HG02759 (cell line): ENCODE data around the gene COX5A.
A peak's percentile ranks its signal among the peaks of the same experiment; 100 is the strongest.
"Not testable (repeated sequence)": the region's sequence is repeated elsewhere in the genome, so short reads cannot be mapped to it uniquely, and the experiment has no call there.

Source experiments
- ATAC-seq: cut with Tn5 transposase; IDR thresholded peaks from one replicate; pipeline ENCODE4 v1.9.1; 2021; ENCODE audit warnings: mild to moderate bottlenecking, moderate library complexity; ENCODE audit not compliant: unreplicated experiment

COX5A gene

DNA sequence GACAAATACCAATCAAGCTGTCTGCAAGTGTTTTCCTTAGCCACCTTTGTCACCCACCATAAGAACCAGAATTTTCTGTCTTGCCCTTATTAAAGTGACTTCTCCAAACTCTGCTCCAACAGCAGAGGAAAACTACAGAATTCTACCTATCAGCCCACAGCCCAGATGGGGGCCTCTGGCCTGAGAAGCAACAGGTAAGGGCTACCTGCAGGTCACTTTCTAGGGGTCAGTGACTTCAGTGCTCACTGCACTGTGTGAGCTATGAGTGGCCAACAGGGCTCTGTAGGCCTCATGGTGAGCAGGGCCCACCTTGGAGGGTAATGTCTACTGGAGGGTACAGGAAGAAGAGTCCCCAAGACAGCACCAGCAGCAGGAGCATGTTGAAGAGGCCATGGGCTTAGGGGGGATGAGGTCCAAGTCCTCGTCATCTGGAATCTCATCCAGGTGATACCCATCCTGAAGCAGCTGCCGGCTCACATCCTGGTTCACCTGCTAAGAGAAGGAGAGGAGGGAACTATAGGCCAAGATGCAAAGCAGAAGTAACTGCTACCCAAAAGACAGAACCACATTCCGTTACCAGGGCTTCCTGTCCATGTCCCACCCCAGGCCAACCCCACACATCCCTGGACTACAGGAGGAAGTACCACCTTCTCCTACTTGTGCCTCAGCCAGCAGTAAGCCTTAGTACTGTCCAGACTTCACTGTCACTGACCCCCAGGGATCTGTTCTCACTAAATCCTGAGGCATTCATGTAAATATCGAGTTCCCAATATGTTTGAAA is 35.4 kb downstream of the COX5A start:
- no peak for ATAC-seq

- ATAC-seq: no peak
These were observed 36.2 kb downstream of the COX5A start for GRCh38 chr15:74901612-74902063.

DNA sequence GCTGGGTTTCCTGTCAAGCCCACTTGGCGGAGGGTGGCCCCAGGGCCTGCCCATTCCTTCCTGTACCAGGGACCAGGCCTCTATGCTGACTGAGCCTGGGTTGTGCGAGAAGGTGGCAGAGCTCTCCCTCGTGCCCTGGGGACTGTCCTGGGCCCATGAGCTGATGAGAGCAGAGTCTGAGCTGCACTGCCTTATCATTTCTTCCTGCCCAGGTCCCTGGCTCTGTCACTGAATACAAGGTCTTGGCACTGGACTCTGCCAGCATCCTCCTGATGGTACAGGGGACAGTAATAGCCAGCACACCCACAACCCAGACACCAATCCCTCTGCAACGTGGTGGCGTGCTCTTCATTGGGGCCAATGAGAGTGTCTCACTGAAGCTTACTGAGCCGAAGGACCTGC is 40.6 kb downstream of the COX5A start:
- no peak for ATAC-seq

GRCh38 chr15:74896316-74896715 is 41.6 kb downstream of the COX5A start:
- no peak for ATAC-seq

DNA sequence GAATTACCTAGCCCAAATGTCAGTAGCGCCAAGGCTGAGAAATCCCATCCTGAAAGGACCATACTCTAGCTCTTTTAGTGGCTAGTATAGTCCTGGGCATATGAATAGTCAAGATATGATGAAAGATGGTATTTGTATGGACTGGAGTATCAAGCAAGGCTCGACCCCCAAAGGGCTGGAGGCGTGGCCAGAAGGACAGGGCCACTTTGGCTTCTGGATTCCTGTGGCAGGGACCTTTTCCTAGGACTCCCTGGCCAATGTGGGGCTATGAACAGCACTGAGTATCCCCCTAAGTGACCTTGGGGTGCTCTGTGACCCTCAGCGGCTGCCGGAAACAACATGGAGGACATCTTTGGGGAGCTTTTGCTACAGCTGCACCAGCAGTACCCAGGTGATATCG is 42.0 kb downstream of the COX5A start:
- ATAC-seq: no peak

DNA sequence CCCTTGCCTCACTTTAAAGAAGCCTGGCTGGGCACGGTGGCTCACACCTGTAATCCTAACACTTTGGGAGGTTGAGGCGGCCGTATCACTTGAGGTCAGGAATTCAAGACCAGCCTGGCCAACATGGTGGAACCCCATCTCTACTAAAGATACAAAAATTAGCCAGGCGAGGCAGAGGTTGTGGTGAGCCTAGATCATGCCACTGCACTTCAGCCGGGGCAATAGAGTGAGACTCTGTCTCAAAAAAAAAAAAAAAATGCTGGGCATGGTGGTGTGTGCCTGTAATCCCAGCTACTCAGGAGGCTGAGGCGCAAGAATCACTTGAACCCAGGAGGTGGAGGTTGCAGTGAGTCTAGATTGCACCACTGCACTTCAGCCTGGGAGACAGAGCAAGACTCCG is 43.5 kb downstream of the COX5A start:
- ATAC-seq: not testable (repeated sequence)

GRCh38 chr15:74893627-74894026 is 44.2 kb downstream of the COX5A start:
- no peak for ATAC-seq

DNA sequence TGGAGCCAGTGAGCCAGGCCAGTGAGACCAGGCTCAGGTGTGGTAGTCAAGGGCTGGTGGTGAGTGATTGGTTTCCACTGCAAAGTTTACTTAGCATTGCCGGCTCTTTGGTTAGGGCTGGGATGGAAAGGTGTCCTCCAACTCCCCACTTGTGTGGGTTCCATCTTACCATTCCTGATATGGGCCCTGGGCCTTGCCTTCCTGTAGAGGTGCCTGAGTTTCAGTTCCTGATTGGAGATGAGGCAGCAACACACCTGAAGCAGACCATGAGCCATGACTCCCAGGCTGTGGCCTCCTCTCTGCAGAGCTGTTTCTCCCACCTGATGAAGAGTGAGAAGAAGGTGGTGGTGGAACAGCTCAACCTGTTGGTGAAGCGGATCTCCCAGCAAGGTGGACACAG is 44.9 kb downstream of the COX5A start:
- no peak for ATAC-seq

DNA sequence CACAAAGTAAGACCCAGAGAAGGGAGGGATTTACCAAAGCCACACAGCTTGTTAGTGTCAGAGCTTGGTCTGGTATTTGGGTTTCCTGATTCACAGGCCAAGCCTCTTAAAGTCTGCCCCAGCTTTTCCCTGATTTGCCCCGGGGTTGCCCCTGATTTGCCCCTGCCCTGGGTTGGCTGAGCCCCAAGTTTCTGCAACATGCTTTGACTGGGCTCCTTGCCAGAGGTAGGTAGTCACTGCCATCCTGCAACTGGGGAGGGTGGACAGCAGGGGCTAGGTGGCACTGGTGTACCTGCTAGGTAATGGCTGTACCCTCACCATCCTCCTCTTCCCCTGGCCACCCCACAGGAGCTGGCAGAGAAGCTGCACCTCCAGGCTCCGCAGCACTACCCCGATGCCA is 45.6 kb downstream of the COX5A start:
- no peak for ATAC-seq

- no peak for ATAC-seq
These were observed 46.4 kb downstream of the COX5A start for GRCh38 chr15:74891469-74891868.

- no peak for ATAC-seq
These were observed 47.3 kb downstream of the COX5A start for GRCh38 chr15:74890665-74890960.

DNA sequence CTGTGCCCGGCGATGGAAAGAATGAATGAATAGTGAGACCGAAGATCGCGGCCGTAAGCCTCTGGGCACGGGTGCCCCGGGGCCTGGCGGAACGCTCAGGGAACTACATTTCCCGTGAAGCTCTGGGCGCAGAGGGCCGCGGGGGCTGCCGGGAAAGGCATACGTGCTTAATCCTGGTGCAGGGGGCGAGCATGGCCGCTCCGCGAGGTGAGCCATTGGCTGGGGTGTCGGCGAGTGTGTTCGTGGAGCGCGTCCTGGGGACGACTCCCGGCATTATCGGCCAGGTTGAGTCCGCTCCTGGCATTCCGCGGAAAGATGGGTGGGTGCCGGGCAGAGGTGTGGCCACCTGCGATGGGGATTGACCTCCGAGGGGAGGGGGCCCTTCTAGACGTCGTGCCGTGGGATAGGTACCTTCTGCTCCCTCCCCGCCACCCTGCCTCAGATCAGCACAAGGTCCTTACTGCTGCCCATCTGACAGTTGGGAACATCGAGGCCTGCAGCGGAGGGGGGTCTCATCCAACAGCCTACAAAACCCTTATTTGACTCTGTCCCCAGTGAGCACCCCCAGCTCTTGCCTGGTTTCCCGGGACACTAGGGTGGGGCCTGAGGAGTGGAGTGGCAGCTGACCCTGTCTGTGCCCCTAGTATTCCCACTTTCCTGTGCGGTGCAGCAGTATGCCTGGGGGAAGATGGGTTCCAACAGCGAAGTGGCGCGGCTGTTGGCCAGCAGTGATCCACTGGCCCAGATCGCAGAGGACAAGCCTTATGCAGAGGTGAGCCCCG is 47.8 kb downstream of the COX5A start, which contains the start of gene MPI:
TSS of gene MPI (plus strand) at position 160 of the 782 bp plus-strand sequence. CDS start at position 192, 32 bp downstream.
- peak; percentile 95 for ATAC-seq

DNA sequence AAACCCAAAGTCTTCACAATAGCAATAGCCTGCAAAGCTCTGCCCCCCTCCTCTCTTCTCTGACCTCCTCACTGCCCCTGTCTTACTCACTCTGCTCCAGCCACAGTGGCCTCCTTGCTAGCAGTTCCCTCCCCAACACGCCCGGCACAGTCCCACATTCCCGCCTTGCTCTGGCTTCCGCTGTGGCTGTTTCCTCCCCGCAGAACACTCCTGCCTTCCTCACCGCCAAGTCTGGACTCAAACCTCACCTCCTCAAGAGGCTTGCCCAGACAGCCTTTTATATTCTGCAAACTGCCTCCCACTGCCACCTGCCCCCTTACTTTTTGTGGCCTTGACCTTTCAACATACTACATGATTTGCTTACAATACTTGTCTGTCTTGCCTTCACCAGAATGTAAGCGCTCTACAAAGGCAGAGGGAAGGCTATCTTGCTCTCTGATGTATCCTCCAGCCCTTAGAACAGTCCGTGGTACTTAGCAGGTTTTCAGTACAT is 48.4 kb downstream of the COX5A start:
- peak; percentile 19 for ATAC-seq

DNA sequence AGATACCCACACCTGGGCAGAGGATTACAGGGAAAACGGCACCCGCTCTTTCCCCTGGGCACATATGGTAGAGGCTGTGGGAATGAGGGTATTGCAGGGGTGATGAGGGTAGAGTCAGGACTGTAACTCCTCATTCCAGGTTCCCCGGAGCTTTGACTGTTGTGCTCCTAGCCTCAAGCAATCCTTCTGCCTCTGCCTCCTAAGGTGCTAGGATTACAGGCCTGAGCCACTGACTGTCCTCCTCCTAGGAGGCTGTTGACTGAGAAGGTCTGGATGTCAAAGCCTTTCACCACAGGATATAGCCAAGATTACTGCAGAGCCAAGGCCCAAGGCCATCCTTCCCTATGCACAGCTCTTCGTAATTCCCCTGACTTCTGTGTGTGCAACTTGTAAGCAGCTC is 49.2 kb downstream of the COX5A start:
- ATAC-seq: no peak

GRCh38 chr15:74887537-74888193 is 50.2 kb downstream of the COX5A start:
- ATAC-seq: not testable (repeated sequence)

DNA sequence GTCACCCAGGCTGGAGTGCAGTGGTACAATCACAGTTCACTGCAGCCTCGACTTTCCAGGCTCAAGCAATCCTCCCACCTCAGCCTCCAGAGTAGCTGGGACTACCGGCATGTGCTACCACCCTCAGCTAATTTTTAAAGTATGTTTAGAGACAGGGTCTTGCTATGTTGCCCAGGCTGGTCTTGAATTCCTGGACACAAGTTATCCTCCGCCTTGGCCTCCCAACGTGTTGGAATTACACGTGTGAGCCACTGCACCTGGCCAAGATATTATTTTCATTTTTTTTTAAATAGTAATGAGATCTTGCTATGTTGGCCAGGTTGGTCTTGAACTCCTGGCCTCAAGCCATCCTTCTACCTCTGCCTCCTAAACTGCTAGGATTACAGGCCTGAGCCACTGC is 52.4 kb downstream of the COX5A start:
- no peak for ATAC-seq

DNA sequence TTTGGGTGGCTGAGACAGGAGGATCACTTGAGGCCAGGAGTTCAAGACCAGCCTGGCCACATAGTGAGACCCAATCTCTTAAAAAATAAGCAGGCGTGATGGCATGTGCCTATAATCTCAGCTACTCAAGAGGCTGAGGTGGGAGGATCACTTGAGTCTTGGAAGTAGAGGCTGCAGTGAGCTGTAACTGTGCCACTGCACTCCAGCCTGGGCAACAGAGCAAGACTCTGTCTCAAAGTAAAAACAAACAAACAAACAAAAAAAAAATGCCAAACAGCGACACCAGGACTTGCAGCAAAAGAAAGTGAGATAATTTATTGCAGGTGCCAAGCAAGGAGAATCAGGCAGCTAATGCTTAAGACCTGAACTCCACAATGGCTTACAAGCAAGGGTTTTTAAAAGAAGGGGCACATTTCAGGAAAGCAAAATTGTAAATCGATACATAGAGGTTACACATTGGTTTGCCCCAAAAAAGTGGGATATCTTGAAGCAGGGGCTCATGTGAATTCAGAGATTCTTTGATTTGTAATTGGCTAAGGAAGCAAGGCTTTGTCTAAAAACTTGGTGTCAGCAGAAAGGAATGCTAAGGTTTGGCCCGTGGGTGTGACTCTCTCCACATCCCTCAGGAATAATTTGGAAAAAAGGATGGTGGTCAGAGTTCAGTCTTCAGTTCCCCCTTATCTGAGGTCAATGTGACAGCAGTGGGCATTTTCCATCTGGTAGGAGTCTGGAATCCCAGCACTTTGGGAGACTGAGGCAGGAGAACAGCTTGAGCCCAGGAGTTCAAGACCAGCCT is 53.2 kb downstream of the COX5A start:
- ATAC-seq: no peak

DNA sequence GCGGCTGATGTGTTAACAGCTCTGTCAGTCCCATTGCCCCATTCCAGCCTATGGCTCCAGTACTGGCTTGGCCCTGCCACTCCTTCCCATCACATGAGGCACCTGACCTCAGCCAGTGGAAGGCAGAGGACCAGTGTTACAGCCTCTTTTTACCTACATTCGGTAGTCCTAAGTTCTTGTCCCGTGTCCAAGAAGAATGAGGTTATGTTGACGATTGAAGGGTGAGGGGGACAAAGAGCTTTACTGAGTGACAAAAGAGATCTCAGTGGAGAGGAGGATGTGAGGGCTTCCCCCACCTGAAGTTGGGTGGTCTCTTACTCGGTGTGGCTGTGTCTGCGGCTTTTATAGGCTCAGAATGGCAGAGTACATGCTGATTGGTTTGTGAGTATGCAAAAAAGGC is 55.3 kb downstream of the COX5A start:
- ATAC-seq: no peak

- ATAC-seq: no peak
These were observed 59.6 kb downstream of the COX5A start for GRCh38 chr15:74878273-74878672.

GRCh38 chr15:74873756-74874424 is 64.0 kb downstream of the COX5A start:
- ATAC-seq: no peak
